Heart right ventricle (tissue), 16 donors: ENCODE results near the gene C1orf35. TPM values are rescaled to one million over a fixed set of nuclear protein-coding genes. Genes with fewer than 3 reads are reported as not detected.

ENCODE experiments used
- ATAC-seq, 8 donors: fragments of 200-7000 bp; cut with Tn5 transposase; one replicate each; pipeline ENCODE4 v1.9.1; 2020; ENCODE audit warnings: mild to moderate bottlenecking in 8 of 8, moderate library complexity in 8 of 8, moderate number of reproducible peaks in 1 of 8
- DNase-seq, 2 donors: peaks; one replicate each; pipeline ENCODE4 v3.0.0-alpha.2; 2020
- H3K27ac ChIP-seq, 10 donors: fragments of 200-600 bp; sonication (generic) in 2 of 10; one replicate each; pipeline versions ENCODE4 v1.5.0 to v1.8.0; 2020 to 2022; ENCODE audit warnings: mild to moderate bottlenecking in 3 of 10
- H3K27me3 ChIP-seq, 7 donors: fragments of 200-600 bp; one replicate each; pipeline ENCODE4 v1.8.0; 2021 to 2022; ENCODE audit warnings: mild to moderate bottlenecking in 2 of 7
- H3K36me3 ChIP-seq, 9 donors: fragments of 200-600 bp; sonication (generic) in 1 of 9; one replicate each; pipeline versions ENCODE4 v1.5.0 to v1.8.0; 2020 to 2022; ENCODE audit warnings: mild to moderate bottlenecking in 2 of 9
- H3K4me1 ChIP-seq, 9 donors: fragments of 200-600 bp; sonication (generic) in 1 of 9; one replicate each; pipeline versions ENCODE4 v1.5.0 to v1.8.0; 2020 to 2022; ENCODE audit warnings: mild to moderate bottlenecking in 4 of 9
- H3K4me3 ChIP-seq, 10 donors: fragments of 200-600 bp; sonication (generic) in 2 of 10; one replicate each; pipeline versions ENCODE4 v1.5.0 to v1.8.0; 2020 to 2022; ENCODE audit warnings: mild to moderate bottlenecking in 7 of 10, moderate library complexity in 2 of 10
- H3K9me3 ChIP-seq, 11 donors: fragments of 200-600 bp in 10 of 11; sonication (generic) in 2 of 11; one replicate each; pipeline versions ENCODE4 v1.5.0 to v1.8.0; 2013 to 2022; ENCODE audit warnings: mild to moderate bottlenecking in 2 of 11, control low read depth in 1 of 11, moderate library complexity in 1 of 11
- CTCF ChIP-seq, 9 donors: fragments of 200-600 bp; sonication (generic) in 2 of 9; IDR thresholded peaks; one replicate each; pipeline versions ENCODE4 v1.5.0 to v1.8.0; 2021 to 2022; ENCODE audit warnings: antibody characterized with exemption in 9 of 9, mild to moderate bottlenecking in 5 of 9, moderate library complexity in 1 of 9
- WGBS, 2 donors: extraction: QIAGEN DNeasy Blood & Tissue Kit; methylation state at CpG; one replicate each; pipeline ENCODE4 v1.1.7; 2013; ENCODE audit warnings: inconsistent platforms in 1 of 2; 5-methylcytosine and 5-hydroxymethylcytosine counted together
- intact Hi-C, 10 donors: fragments of 100-400 bp; cut with DNase I; formaldehyde crosslinking; loops; one replicate each; pipeline versions ENCODE4 v1.11.1 to v1.14.2; 2022
- polyA plus RNA-seq, 2 donors: library from polyadenylated mRNA; stranded (reverse); fragments of 200-250 nt; gene quantifications; one replicate each; pipeline ENCODE4 v1.2.3, GENCODE V29; 2013
- total RNA-seq, 10 donors: library from RNA; stranded (reverse); fragmentation: NEBNext Ultra II Directional in 3 of 10; extraction: Animal tissue kit (Norgen Biotek cat#: 25700) in 3 of 10; gene quantifications; one replicate each; pipeline versions ENCODE4 v1.2.1 to v1.2.4, GENCODE V29; 2021 to 2023
- donor health status: Arrhythmogenic right ventricular cardiomyopathy.
- donor health status: ischemic (EF 13 %, LVEDD 7.1; RV severe dilation, severe dysfunction).
- donor health status: healthy with polysubstance abuse.
- donor health status: DM: no; HTN: yes; CAD: no.
- donor health status: DM: no; HTN: no; CAD: no.
- donor health status: ischemic (EF 25% LVEDD 6.9; RV normal size, moderate dysfunction).
- donor health status: ischemic (EF 25% LVEDD 5.7; RV mildly dilated, moderate dysfunction).
- donor health status: healthy.
- donor health status: DM: yes; HTN: yes; CAD: no.
- donor health status: Ischemic cardiomyopathy.
- donor health status: ischemic (EF 35%, LVEDD 5.7; RV mildly dilated, moderate dysfunction).
- donor health status: nonischemic (EF 11% LVEDD 7.7; RV severe dilation, severe dysfunction).
- donor health status: DM: yes; HTN: yes; CAD: no.
- donor health status: PGD.
- donor health status: ischemic (EF 29% LVEDD 5.4; RV normal size, mild dysfunction).
- donor health status: nonischemic (EF 23%, LVEDD 6.1; RV moderate dilation, normal function).

The C1orf35 gene
- total and polyA plus RNA-seq, 12 donors: 5.6 to 15.7 (median 6.4) TPM

GRCh38 chr1:228081578-228082213 is 21.4 kb downstream of the C1orf35 start:
- 14 to 17% methylated on average over 29 to 31 of the region's 31 CpGs for WGBS, 2 donors
- no peaks in the 10 kb centered on the region for H3K36me3 ChIP-seq
- intact Hi-C loops: no loop called here
- TF ChIP-seq CTCF (IDR thresholded peaks at IDR 0.05): no peak
- DNase-seq: no peak
- peak overlapping the region in 8 of 10 donors; percentile 98 to 100 (median 100) for H3K27ac ChIP-seq
- peaks cover 19 to 47% (median 43%) of the 10 kb centered on the region in 9 donors for H3K4me1 ChIP-seq
- peak overlapping the region; percentile 71 to 100 (median 92) for H3K4me3 ChIP-seq
- ATAC-seq: peak in 4 of 8 donors; percentile 0 to 4 (median 2)
- H3K9me3 ChIP-seq: no peaks in the 10 kb centered on the region
- no peaks in the 10 kb centered on the region for H3K27me3 ChIP-seq

GRCh38 chr1:228081144-228081543 is 22.0 kb downstream of the C1orf35 start:
- peak overlapping the region in 9 of 10 donors; percentile 71 to 100 (median 91) for H3K4me3 ChIP-seq
- intact Hi-C loops: no loop called here
- H3K27me3 ChIP-seq: no peaks in the 10 kb centered on the region
- H3K36me3 ChIP-seq: no peaks in the 10 kb centered on the region
- peak overlapping the region in 2 of 10 donors; percentile 100 for H3K27ac ChIP-seq
- ATAC-seq: no peak
- peaks cover 19 to 41% (median 37%) of the 10 kb centered on the region in 9 donors for H3K4me1 ChIP-seq
- TF ChIP-seq CTCF (IDR thresholded peaks at IDR 0.05): no peak
- 81 to 93% methylated on average over 7 of the region's 7 CpGs for WGBS, 2 donors
- H3K9me3 ChIP-seq: no peaks in the 10 kb centered on the region
- DNase-seq: no peak

GRCh38 chr1:228079601-228080263 is 23.4 kb downstream of the C1orf35 start:
- intact Hi-C loops: no loop called here
- WGBS, 2 donors: 90 to 94% methylated on average over 7 of the region's 7 CpGs
- H3K27me3 ChIP-seq: peaks cover 0 to 4% (median 0%) of the 10 kb centered on the region in 7 donors
- no peaks in the 10 kb centered on the region for H3K9me3 ChIP-seq
- DNase-seq (no peak), ATAC-seq (no peak)
- H3K4me1 ChIP-seq: peaks cover 11 to 27% (median 23%) of the 10 kb centered on the region in 9 donors
- H3K27ac ChIP-seq: no peak overlapping the region
- no peaks in the 10 kb centered on the region for H3K36me3 ChIP-seq
- no peak for TF ChIP-seq CTCF (IDR thresholded peaks at IDR 0.05)
- no peak overlapping the region for H3K4me3 ChIP-seq

- H3K27ac ChIP-seq: no peak overlapping the region
- no peak for ATAC-seq
- WGBS, 2 donors: 89 to 95% methylated on average over 7 of the region's 7 CpGs
- no peak for TF ChIP-seq CTCF (IDR thresholded peaks at IDR 0.05)
- intact Hi-C loops: no loop called here
- peaks cover 0 to 4% (median 0%) of the 10 kb centered on the region in 7 donors for H3K27me3 ChIP-seq
- H3K4me1 ChIP-seq: peaks cover 11 to 20% (median 16%) of the 10 kb centered on the region in 9 donors
- no peaks in the 10 kb centered on the region for H3K36me3 ChIP-seq
- no peaks in the 10 kb centered on the region for H3K9me3 ChIP-seq
- H3K4me3 ChIP-seq: no peak overlapping the region
- DNase-seq: no peak
Observed at GRCh38 chr1:228079013-228079412, 24.1 kb downstream of the C1orf35 start.
